Stimulated activated CD4-positive, alpha-beta T cell treated with anti-CD3 and anti-CD28 coated beads, Interleukin-4, amount 100 ng/mL, for 4 hours (primary cell): ENCODE results near the gene RPAP3.
A peak's percentile ranks its signal among the peaks of the same experiment; 100 is the strongest.

Source experiments
- DNase-seq, 2 experiments: peaks; one replicate each; pipeline ENCODE4 v3.0.0-alpha.2; 2020

RPAP3 gene

GRCh38 chr12:47705566-47706425 lies at the start of gene RPAP3:
Gene RPAP3, minus strand, starts transcription at chr12:47706030. Its CDS starts 3,190 bp downstream, at chr12:47702840.
- DNase-seq = peak; percentile 95 to 98

- no peak for DNase-seq
Observed at GRCh38 chr12:47754881-47755280, 49.1 kb upstream of the RPAP3 start.

- no peak for DNase-seq
Observed at GRCh38 chr12:47754126-47754525, 48.3 kb upstream of the RPAP3 start.

- no peak for DNase-seq
Observed at GRCh38 chr12:47753021-47754001, 47.5 kb upstream of the RPAP3 start.

- no peak for DNase-seq
Observed at GRCh38 chr12:47752552-47752951, 46.7 kb upstream of the RPAP3 start.

- DNase-seq = no peak
Observed at GRCh38 chr12:47752121-47752520, 46.3 kb upstream of the RPAP3 start.

GRCh38 chr12:47751561-47751960 lies 45.7 kb upstream of the RPAP3 start:
- DNase-seq = no peak

- DNase-seq = no peak
Observed at GRCh38 chr12:47750916-47751470, 45.2 kb upstream of the RPAP3 start.

GRCh38 chr12:47750229-47750798 lies 44.5 kb upstream of the RPAP3 start:
- no peak for DNase-seq

GRCh38 chr12:47748899-47749298 lies 43.1 kb upstream of the RPAP3 start:
- DNase-seq = no peak

- no peak for DNase-seq
Observed at GRCh38 chr12:47748507-47748828, 42.6 kb upstream of the RPAP3 start.

GRCh38 chr12:47747596-47748506 lies 42.0 kb upstream of the RPAP3 start:
- no peak for DNase-seq

- DNase-seq = no peak
Observed at GRCh38 chr12:47747126-47747525, 41.3 kb upstream of the RPAP3 start.

GRCh38 chr12:47746523-47746922 lies 40.7 kb upstream of the RPAP3 start:
- DNase-seq = no peak

GRCh38 chr12:47746073-47746472 lies 40.2 kb upstream of the RPAP3 start:
- DNase-seq = no peak

GRCh38 chr12:47745485-47746041 lies 39.7 kb upstream of the RPAP3 start:
- no peak for DNase-seq

GRCh38 chr12:47744778-47745436 lies 39.1 kb upstream of the RPAP3 start:
- no peak for DNase-seq

- peak; percentile 58 to 62 for DNase-seq
Observed at GRCh38 chr12:47744005-47744651, 38.3 kb upstream of the RPAP3 start.

GRCh38 chr12:47743311-47743860 lies 37.6 kb upstream of the RPAP3 start:
- DNase-seq = no peak

- DNase-seq = peak; percentile 61 to 73
Observed at GRCh38 chr12:47742253-47742825, 36.5 kb upstream of the RPAP3 start.
